ENCODE measurements around the gene FAM151B.

DNA sequence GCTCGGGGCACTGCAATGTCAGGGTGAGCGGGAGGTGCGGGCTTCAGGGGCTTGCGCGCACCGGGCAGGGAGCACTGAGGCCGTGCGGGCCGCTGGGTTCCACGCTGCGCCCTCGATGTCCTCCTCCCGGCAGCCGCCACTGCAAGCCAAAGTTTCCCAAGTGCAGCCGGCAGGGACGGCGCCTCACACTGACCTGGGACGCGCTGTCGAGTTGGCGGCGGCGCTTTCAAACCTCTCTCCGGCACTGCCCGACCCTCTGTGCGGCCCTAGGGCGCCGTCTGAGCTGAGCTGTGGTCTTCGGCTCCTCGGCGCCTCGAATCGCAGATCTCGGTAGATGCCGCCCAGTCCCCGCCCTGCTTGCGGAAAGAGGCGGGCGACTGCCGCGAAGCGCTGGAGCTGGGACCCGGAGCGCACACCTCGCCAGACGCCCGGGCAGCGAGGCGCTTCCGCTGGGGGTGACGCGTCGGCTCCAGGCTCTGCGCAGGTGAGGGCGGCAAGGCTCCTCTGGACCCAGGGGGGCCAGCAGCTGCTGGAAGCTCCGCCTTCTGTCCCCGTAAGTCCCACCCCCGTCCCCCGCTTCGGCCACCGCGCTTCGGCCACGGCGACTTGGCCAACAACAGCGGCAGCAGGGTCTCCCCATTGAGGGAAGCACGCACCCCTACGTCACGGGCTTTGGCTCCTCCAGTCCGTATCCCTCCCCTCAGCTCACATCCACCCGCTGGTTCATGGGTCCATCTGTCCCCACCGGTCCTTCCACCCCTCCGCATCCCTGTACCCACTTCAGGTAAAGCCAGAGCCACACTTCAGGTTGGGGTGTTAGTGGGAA, 82.3 kb downstream of the FAM151B start, which contains the start of gene ANKRD34B:
- TF ChIP-seq, protein P1, sequence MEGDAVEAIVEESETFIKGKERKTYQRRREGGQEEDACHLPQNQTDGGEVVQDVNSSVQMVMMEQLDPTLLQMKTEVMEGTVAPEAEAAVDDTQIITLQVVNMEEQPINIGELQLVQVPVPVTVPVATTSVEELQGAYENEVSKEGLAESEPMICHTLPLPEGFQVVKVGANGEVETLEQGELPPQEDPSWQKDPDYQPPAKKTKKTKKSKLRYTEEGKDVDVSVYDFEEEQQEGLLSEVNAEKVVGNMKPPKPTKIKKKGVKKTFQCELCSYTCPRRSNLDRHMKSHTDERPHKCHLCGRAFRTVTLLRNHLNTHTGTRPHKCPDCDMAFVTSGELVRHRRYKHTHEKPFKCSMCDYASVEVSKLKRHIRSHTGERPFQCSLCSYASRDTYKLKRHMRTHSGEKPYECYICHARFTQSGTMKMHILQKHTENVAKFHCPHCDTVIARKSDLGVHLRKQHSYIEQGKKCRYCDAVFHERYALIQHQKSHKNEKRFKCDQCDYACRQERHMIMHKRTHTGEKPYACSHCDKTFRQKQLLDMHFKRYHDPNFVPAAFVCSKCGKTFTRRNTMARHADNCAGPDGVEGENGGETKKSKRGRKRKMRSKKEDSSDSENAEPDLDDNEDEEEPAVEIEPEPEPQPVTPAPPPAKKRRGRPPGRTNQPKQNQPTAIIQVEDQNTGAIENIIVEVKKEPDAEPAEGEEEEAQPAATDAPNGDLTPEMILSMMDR (IDR thresholded peaks at IDR 0.05), result no peak
- peak; percentile 85 for TF ChIP-seq EZH2 (IDR thresholded peaks at IDR 0.05)

Data from neural progenitor cell (in vitro differentiated cells).